PFSK-1 (cell line): Measurements from ENCODE around the gene FUBP3.

Source experiments
- FOXP2 ChIP-seq: optimal IDR thresholded peaks from 2 replicates; pipeline ENCODE3; 2011; ENCODE audit warnings: borderline replicate concordance, control low read depth, inconsistent platforms; ENCODE audit not compliant: insufficient read depth; ENCODE audit errors: extremely low read length, extremely low read depth
- POLR2AphosphoS5 ChIP-seq: IDR thresholded peaks from 2 replicates; pipeline ENCODE4 v1.6.1; 2012; ENCODE audit warnings: low read depth, mild to moderate bottlenecking, control low read depth, low read length, moderate library complexity
- REST ChIP-seq, 2 experiments: IDR thresholded peaks; 2 replicates each; pipeline versions ENCODE4 v1.6.1 to v1.8.0; 2011 to 2012; ENCODE audit warnings: low read depth in 2 of 2, low read length in 2 of 2, control low read depth in 1 of 2, inconsistent platforms in 1 of 2, mild to moderate bottlenecking in 1 of 2, moderate library complexity in 1 of 2; ENCODE audit not compliant: insufficient read depth in 1 of 2
- SIN3A ChIP-seq: IDR thresholded peaks from 2 replicates; pipeline ENCODE4 v1.6.1; 2012; ENCODE audit warnings: mild to moderate bottlenecking, low read length, moderate library complexity, borderline replicate concordance; ENCODE audit not compliant: insufficient read depth
- TAF1 ChIP-seq: IDR thresholded peaks from 2 replicates; pipeline ENCODE4 v1.6.1; 2012; ENCODE audit warnings: low read length, control low read depth, borderline replicate concordance; ENCODE audit not compliant: insufficient read depth

FUBP3 gene

GRCh38 chr9:130542038-130542437 is 37.3 kb upstream of the FUBP3 start:
- TF ChIP-seq SIN3A (no peak), TAF1 (no peak), REST (IDR thresholded peaks at IDR 0.05; ENCODE audit: insufficient read depth in 1 of 2, low read depth in 2 of 2, low read length in 2 of 2) (no peak), FOXP2 (no peak), POLR2AphosphoS5 (no peak)

GRCh38 chr9:130542457-130543228 is 36.7 kb upstream of the FUBP3 start:
- TF ChIP-seq POLR2AphosphoS5 (no peak), FOXP2 (no peak), REST (IDR thresholded peaks at IDR 0.05; ENCODE audit: insufficient read depth in 1 of 2, low read depth in 2 of 2, low read length in 2 of 2) (no peak), TAF1 (no peak), SIN3A (no peak)

GRCh38 chr9:130543368-130543767 is 36.0 kb upstream of the FUBP3 start:
- TF ChIP-seq REST (IDR thresholded peaks at IDR 0.05; ENCODE audit: insufficient read depth in 1 of 2, low read depth in 2 of 2, low read length in 2 of 2) (no peak), FOXP2 (no peak), POLR2AphosphoS5 (no peak), TAF1 (no peak), SIN3A (no peak)

DNA sequence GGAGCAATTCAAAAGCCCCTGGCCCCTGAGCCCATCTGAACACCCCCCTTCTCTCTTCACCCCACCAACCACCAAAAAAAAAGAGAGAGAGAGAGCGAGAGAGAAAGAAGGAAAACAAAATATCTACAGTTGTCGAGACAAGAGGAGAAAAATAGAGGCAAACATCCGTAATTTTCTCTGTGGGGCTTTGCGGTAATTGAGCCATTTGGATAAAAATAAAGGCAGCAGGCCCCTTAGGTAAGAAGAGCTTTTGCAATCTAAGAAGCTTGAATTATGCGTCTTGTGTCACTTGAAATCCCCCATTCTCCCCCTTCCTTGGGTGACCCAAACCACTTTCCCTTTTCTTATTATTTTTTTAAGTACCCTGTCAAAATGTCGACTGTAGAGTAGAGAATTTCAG is 35.5 kb upstream of the FUBP3 start:
- no peak for TF ChIP-seq POLR2AphosphoS5
- TF ChIP-seq TAF1, result no peak
- no peak for TF ChIP-seq FOXP2
- no peak for TF ChIP-seq SIN3A
- no peak for TF ChIP-seq REST (IDR thresholded peaks at IDR 0.05; ENCODE audit: insufficient read depth in 1 of 2, low read depth in 2 of 2, low read length in 2 of 2)

DNA sequence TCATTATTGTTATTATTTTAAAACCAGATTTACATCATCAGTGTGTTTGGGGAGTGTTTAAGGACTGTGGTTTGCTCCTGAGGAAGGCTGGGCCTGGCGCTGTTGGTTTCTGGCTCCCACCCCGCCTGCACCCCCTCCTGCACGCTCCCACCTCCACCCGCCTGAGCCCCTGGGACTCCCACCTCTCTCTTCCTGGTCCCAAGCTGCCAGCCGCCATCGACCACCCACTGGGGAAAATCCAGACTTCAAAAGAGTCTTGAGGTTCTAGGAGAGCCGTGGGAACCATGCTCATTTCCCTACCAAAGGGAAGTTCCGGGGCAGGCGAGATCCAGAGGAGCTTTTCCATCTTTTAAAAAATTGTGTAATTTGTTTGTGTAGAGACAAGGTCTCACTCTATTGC is 35.0 kb upstream of the FUBP3 start:
- TF ChIP-seq FOXP2 (no peak), SIN3A (no peak), POLR2AphosphoS5 (no peak), REST (IDR thresholded peaks at IDR 0.05; ENCODE audit: insufficient read depth in 1 of 2, low read depth in 2 of 2, low read length in 2 of 2) (no peak), TAF1 (no peak)
